ENCODE results near the gene PUS7L.
"Not testable (repeated sequence)": the region's sequence is repeated elsewhere in the genome, so short reads cannot be mapped to it uniquely, and the experiment has no call there.

DNA sequence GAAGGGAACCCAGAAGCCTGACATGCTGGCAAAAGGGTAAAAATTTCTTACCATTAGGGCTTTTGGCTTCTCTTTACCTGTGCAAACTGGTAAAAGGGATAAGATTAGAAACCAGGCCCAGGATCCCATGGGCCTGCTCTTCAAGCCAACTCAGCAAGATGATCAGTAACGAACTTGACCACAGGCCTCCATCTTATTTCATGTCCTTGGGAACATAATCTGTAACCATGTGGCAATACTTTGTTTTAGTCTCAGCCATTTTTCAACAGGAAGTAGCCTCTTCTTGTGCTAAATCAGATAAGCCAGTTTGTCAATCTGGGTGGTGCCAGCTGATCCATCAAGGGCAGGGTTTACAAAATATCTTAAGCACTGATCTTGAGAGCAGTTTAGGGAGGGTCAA is 57.4 kb downstream of the PUS7L start:
- TF ChIP-seq, protein P1, sequence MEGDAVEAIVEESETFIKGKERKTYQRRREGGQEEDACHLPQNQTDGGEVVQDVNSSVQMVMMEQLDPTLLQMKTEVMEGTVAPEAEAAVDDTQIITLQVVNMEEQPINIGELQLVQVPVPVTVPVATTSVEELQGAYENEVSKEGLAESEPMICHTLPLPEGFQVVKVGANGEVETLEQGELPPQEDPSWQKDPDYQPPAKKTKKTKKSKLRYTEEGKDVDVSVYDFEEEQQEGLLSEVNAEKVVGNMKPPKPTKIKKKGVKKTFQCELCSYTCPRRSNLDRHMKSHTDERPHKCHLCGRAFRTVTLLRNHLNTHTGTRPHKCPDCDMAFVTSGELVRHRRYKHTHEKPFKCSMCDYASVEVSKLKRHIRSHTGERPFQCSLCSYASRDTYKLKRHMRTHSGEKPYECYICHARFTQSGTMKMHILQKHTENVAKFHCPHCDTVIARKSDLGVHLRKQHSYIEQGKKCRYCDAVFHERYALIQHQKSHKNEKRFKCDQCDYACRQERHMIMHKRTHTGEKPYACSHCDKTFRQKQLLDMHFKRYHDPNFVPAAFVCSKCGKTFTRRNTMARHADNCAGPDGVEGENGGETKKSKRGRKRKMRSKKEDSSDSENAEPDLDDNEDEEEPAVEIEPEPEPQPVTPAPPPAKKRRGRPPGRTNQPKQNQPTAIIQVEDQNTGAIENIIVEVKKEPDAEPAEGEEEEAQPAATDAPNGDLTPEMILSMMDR (IDR thresholded peaks at IDR 0.05), result not testable (repeated sequence)
- not testable (repeated sequence) for TF ChIP-seq POLR2A (IDR thresholded peaks at IDR 0.05)
